ENCODE data around the gene FAT1.

GRCh38 chr4:186762865-186763264, 39.2 kb upstream of the FAT1 start:
- TF ChIP-seq CTCF (IDR thresholded peaks at IDR 0.05) (no peak), POLR2A (IDR thresholded peaks at IDR 0.05) (no peak)

Measured in esophagus squamous epithelium (tissue), 4 donors.